HFF-Myc (cell line): ENCODE results near the gene TPM3.

Experiments
- DNase-seq: peaks from one replicate; pipeline ENCODE4 v3.0.0-alpha.2; 2011; ENCODE audit warnings: low read depth; ENCODE audit errors: extremely low read depth
- H3K4me3 ChIP-seq: replicated peaks from 2 replicates; pipeline ENCODE4 v1.5.1; 2011; ENCODE audit warnings: low read depth, mild to moderate bottlenecking, control low read depth, low read length
- TF ChIP-seq, protein P1 (sequence below): IDR thresholded peaks from 2 replicates; pipeline ENCODE4 v1.5.1; 2012; ENCODE audit warnings: mild to moderate bottlenecking, low read depth, low read length, control low read depth; ENCODE audit errors: missing control alignments

The TPM3 gene

DNA sequence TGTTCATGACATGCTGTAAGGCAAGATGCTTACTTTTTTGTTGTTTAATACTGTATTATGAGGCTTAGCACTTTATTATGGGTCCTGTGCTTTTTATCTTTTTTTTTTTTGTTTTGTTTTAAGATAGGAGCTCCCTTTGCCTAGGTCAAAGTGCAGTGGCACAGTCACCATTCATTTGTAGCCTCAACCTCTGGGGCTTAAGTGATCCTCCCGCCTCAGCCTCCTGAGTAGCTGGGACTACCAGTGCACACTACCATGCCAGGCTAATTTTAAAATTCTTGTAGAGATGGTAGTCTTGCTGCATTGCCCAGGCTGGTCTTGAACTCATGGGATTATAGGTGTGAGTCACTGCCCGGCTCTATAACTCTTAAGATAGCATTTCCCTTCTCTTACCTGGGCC lies 33.5 kb upstream of the TPM3 start:
- no peak for DNase-seq
- H3K4me3 ChIP-seq = no peak overlapping the region
- TF ChIP-seq, protein P1, sequence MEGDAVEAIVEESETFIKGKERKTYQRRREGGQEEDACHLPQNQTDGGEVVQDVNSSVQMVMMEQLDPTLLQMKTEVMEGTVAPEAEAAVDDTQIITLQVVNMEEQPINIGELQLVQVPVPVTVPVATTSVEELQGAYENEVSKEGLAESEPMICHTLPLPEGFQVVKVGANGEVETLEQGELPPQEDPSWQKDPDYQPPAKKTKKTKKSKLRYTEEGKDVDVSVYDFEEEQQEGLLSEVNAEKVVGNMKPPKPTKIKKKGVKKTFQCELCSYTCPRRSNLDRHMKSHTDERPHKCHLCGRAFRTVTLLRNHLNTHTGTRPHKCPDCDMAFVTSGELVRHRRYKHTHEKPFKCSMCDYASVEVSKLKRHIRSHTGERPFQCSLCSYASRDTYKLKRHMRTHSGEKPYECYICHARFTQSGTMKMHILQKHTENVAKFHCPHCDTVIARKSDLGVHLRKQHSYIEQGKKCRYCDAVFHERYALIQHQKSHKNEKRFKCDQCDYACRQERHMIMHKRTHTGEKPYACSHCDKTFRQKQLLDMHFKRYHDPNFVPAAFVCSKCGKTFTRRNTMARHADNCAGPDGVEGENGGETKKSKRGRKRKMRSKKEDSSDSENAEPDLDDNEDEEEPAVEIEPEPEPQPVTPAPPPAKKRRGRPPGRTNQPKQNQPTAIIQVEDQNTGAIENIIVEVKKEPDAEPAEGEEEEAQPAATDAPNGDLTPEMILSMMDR = no peak

DNA sequence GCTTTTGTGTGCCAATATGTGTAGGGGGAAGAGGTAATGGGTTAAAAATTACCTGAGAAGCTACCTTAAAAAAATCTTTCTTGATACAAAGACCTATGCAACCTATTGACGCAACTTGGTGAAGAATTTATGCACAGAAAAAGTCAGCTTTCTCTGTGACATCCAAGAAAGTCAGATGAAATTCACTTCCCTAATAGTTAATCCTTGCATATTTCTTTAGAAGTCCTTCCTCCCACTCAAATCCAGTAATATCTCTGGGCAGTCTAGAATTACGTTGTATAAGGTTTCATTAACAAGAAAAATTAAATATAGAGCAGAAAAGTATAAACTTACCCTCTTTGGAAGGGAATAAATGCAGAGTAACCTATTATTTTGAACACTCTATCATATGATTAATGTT lies 31.7 kb upstream of the TPM3 start:
- TF ChIP-seq, protein P1 = no peak
- peak overlapping the region; percentile 95 for H3K4me3 ChIP-seq
- DNase-seq = no peak

DNA sequence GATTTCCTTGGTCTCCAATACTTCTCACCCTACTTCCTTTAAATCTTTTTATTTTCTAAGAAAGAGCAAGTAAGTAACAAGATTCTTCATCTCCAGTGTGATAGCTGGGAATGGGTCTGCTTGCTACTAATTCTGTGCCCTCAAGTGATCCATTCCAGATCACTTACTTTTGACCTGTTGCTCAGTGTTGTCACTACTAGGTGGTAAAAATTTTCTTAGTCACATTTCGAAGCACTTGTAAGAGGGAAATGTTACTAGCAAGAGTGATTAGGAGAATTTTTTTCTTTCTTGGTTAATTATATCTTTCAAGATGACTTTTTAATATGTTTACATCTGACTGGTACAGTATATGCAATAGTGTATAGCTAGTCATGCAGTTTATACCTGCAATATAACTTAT lies 31.0 kb upstream of the TPM3 start:
- no peak for DNase-seq
- peak overlapping the region; percentile 95 for H3K4me3 ChIP-seq
- TF ChIP-seq, protein P1 = no peak

DNA sequence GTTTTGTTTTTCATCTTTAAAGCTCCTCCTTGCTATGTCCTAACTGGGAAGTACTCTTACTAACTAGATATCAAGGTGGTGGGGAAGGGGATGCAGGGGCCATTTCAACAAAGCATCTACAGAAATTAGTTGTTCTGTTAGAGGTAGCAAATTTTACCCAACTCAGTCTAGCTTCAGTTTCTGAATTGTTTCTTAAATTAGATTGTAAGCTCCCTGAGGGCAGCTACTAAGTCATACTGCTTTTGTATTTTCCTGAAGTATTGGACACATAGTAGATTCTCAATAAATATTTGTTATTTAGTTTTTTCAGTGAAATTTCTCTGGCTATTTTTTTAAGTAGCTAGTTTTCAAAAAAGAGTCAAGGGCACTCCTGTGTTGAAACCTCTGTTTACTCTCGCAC lies 30.6 kb upstream of the TPM3 start:
- DNase-seq = no peak

DNA sequence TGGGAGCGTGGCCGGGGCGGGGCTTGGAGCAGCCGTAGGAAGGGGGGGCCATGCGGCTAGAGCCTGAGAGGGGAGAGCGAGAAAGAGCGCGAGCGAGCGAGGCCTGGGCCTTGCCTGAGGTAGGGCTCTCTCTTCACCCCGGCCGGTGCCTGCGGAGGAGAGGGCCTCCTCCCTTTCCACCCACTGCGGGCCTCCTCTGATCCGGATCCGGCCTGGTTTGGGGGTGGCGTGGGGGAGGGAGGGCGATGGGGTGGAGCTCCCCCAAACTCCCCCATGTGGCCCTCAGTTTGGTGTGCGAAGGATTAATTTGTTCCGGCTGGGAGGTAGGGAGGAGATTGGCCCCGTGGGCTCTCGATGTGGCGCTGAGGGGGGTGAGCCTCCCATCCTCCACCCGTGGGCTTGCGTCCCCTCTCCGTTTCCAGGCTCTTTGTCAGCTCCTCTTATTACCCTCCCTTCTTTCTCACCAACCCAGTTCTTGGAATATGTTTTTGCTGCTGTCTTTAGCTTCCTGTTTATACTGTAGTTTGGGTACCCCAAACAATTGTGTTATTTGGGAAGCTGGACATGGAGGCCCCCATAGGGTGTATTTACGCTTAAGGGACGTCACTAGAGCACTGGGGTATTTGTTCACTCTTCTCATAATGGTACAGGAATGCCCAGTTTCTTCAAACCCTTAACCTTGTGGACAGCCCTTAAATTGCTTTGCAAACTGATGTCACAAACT lies 29.5 kb upstream of the TPM3 start:
- no peak for DNase-seq
- peak overlapping the region; percentile 95 for H3K4me3 ChIP-seq
- TF ChIP-seq, protein P1 = no peak

More for the DNA sequence above, 30.6 kb upstream of the TPM3 start:
- peak overlapping the region; percentile 95 for H3K4me3 ChIP-seq
- TF ChIP-seq, protein P1 = no peak

DNA sequence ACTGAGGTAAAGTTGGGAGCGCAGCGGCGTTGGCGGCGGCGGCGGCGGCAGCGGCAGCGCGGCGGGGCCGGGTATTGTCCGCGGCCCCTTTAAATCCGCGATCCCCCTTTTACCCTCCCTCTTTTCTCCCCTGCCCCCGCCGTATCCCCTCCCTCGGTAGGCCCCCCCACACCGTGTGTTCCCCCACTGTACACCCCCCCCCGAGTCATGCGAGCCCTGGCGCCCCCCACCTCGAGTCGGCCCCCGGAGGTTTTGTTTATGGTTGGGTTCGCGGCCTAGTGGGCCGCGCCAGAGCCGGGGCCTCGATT lies 29.0 kb upstream of the TPM3 start:
- peak overlapping the region; percentile 95 for H3K4me3 ChIP-seq
- no peak for DNase-seq
- TF ChIP-seq, protein P1 = no peak
